ENCODE measurements around the gene YIF1A. TPM values are rescaled to one million over a fixed set of nuclear protein-coding genes. Genes with fewer than 3 reads are reported as not detected.

YIF1A gene
- total and polyA plus RNA-seq, 2 of the 4 experiments (the other 2 are of a cell fraction) = 128 to 207 TPM

DNA sequence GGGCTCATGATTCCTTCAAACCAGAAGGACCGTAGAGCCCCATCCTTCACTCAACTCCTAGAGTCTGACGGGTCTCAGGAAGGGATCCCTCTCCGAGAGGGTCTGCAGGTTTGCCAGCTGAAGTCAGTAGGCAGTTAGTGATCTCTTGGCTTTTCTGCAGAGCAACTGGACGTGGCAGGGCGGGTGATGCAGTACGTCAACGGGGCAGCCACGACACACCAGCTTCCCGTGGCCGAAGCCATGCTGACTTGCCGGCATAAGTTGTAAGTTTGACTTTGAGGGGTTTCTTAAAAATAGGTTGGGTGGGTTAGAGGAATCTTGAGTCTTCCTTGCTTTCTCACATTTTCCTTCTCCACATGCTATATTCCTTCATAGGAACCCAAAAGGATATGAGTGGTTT lies 53.8 kb downstream of the YIF1A start:
- Histone ChIP-seq H3K79me1 (ENCODE audit: low read depth in 1 of 2, low read length in 2 of 2) (no peaks in the 10 kb centered on the region), H2BK5ac (ENCODE audit: low read depth, low read length, poor library complexity, severe bottlenecking) (no peak overlapping the region), H3K4me2 (ENCODE audit: low read depth, low read length) (no peak overlapping the region), H2BK15ac (ENCODE audit: low read depth, low read length) (no peak overlapping the region), H4K5ac (ENCODE audit: low read depth, low read length) (no peak overlapping the region), H3K23ac (ENCODE audit: low read depth, low read length) (no peak overlapping the region), H4K8ac (ENCODE audit: low read depth in 2 of 2, low read length in 2 of 2) (no peak overlapping the region), H2AK9ac (replicated peaks; ENCODE audit: low read depth, low read length, poor library complexity) (no peak overlapping the region), H2BK20ac (ENCODE audit: low read depth, low read length) (no peak overlapping the region), H4K20me1 (ENCODE audit: insufficient read depth, low read length) (no peaks in the 10 kb centered on the region), H3K27me3 (ENCODE audit: control insufficient read depth, insufficient read depth, low read length) (no peaks in the 10 kb centered on the region), H3K18ac (ENCODE audit: low read depth, low read length) (no peak overlapping the region), H4K91ac (ENCODE audit: insufficient read depth, low read depth, low read length) (no peak overlapping the region), H3K4me3 (ENCODE audit: insufficient read depth, low read depth, low read length) (no peak overlapping the region), H2AK5ac (ENCODE audit: low read depth, low read length) (no peak overlapping the region), H3K4ac (ENCODE audit: low read depth, low read length) (no peak overlapping the region), H3K14ac (replicated peaks; ENCODE audit: low read depth, low read length) (no peak overlapping the region), H3K27ac (ENCODE audit: insufficient read depth, low read length) (no peak overlapping the region), H3K4me1 (ENCODE audit: control insufficient read depth, insufficient read depth, low read length) (no peaks in the 10 kb centered on the region), H3K9me3 (ENCODE audit: control insufficient read depth, insufficient read depth, low read length) (no peaks in the 10 kb centered on the region), H3K36me3 (ENCODE audit: control insufficient read depth, insufficient read depth, low read length) (peaks cover 73% of the 10 kb centered on the region), H2BK120ac (ENCODE audit: low read depth, low read length) (no peak overlapping the region), H2AFZ (replicated peaks; ENCODE audit: low read length, poor library complexity) (no peak overlapping the region), H3K9me1 (ENCODE audit: insufficient read depth, low read length) (no peaks in the 10 kb centered on the region), H3K9ac (ENCODE audit: low read depth, low read length) (no peak overlapping the region), H3K56ac (ENCODE audit: extremely low read depth, insufficient read depth, low read length) (no peak overlapping the region)
- dilution Hi-C loops (cut with HindIII; ENCODE audit: low sequenced_read_pairs, unreplicated experiment) (no loop called here), intact Hi-C loops (cut with micrococcal nuclease) (no loop called here), in situ Hi-C loops (cut with MboI; ENCODE audit: low sequenced_read_pairs) (no loop called here)
- DNase-seq (no peak), ATAC-seq (ENCODE audit: low read depth) (no peak)
- BruUV-seq (replicated peaks) = no TSS peak
- CTCF ChIA-PET = interaction anchor here (2.3 kb wide), 1 partner anchor 13 kb away, joined by 9 read pairs; no protein-coding TSS in a partner anchor
- POLR2A ChIA-PET (ENCODE audit: unreplicated experiment) = no interaction called here
- TF ChIP-seq SMC3 (IDR thresholded peaks at IDR 0.05; ENCODE audit: low read depth, low read length) (no peak), CTCF (conservative IDR thresholded peaks at IDR 0.05; ENCODE audit: low read depth, low read length) (no peak), FOS (IDR thresholded peaks at IDR 0.05; ENCODE audit: low read depth, low read length) (no peak), MAZ (IDR thresholded peaks at IDR 0.05; ENCODE audit: borderline replicate concordance, low read depth, low read length) (no peak), RCOR1 (IDR thresholded peaks at IDR 0.05; ENCODE audit: insufficient replicate concordance, low read length) (no peak), RAD21 (IDR thresholded peaks at IDR 0.05; ENCODE audit: low read length) (no peak), RFX5 (IDR thresholded peaks at IDR 0.05; ENCODE audit: low read depth, low read length) (no peak)
- TF ChIP-seq, protein P1, sequence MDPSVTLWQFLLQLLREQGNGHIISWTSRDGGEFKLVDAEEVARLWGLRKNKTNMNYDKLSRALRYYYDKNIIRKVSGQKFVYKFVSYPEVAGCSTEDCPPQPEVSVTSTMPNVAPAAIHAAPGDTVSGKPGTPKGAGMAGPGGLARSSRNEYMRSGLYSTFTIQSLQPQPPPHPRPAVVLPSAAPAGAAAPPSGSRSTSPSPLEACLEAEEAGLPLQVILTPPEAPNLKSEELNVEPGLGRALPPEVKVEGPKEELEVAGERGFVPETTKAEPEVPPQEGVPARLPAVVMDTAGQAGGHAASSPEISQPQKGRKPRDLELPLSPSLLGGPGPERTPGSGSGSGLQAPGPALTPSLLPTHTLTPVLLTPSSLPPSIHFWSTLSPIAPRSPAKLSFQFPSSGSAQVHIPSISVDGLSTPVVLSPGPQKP (IDR thresholded peaks at IDR 0.05; ENCODE audit: borderline replicate concordance, low read depth, low read length) = no peak
- 100% methylated on average over 1 of the region's 11 CpGs; no CpG with 5 or more reads in 1 of the 2 experiments for WGBS, 2 experiments (ENCODE audit: extremely low coverage in 2 of 2, insufficient read length in 1 of 2)
